ENCODE measurements around the gene CEACAM5. TPM values are rescaled to one million over a fixed set of nuclear protein-coding genes. Genes with fewer than 3 reads are reported as not detected.
A peak's percentile ranks its signal among the peaks of the same experiment; 100 is the strongest.

Gene CEACAM5
- total RNA-seq, 4 donors from 2014 or later, result 4.1 to 19.6 (median 14.0) TPM

GRCh38 chr19:41740415-41741243 is 32.2 kb downstream of the CEACAM5 start:
- Histone ChIP-seq H3K4me3 (no peak overlapping the region), H3K36me3 (no peaks in the 10 kb centered on the region), H3K27me3 (peaks cover 22% of the 10 kb centered on the region), H3K27ac (no peak overlapping the region), H3K9me3 (no peaks in the 10 kb centered on the region), H3K4me1 (no peaks in the 10 kb centered on the region)
- WGBS, result 64% methylated on average over 5 of the region's 5 CpGs
- DNase-seq (ENCODE audit: low spot score in 2 of 2), result no peak
- no peak for TF ChIP-seq CTCF (IDR thresholded peaks at IDR 0.05)
- TF ChIP-seq EP300 (IDR thresholded peaks at IDR 0.05), result no peak
- TF ChIP-seq POLR2AphosphoS5 (IDR thresholded peaks at IDR 0.05), result no peak
- TF ChIP-seq POLR2A (IDR thresholded peaks at IDR 0.05), result no peak

GRCh38 chr19:41741244-41741554 is 32.8 kb downstream of the CEACAM5 start:
- no peak overlapping the region for H3K27ac ChIP-seq
- no peak overlapping the region for H3K4me3 ChIP-seq
- 75% methylated on average over 2 of the region's 2 CpGs for WGBS

GRCh38 chr19:41744850-41745249 is 36.4 kb downstream of the CEACAM5 start:
- H3K27ac ChIP-seq, result no peak overlapping the region
- 68% methylated on average over 4 of the region's 4 CpGs for WGBS
- H3K4me1 ChIP-seq, result no peaks in the 10 kb centered on the region
- H3K36me3 ChIP-seq, result no peaks in the 10 kb centered on the region
- no peak for DNase-seq (ENCODE audit: low spot score in 2 of 2)
- no peaks in the 10 kb centered on the region for H3K9me3 ChIP-seq
- no peak for TF ChIP-seq POLR2AphosphoS5 (IDR thresholded peaks at IDR 0.05)
- TF ChIP-seq CTCF (IDR thresholded peaks at IDR 0.05), result no peak
- no peak for TF ChIP-seq EP300 (IDR thresholded peaks at IDR 0.05)
- TF ChIP-seq POLR2A (IDR thresholded peaks at IDR 0.05), result no peak
- peaks cover 23% of the 10 kb centered on the region for H3K27me3 ChIP-seq
- no peak overlapping the region for H3K4me3 ChIP-seq

More at GRCh38 chr19:41741244-41741554, 32.8 kb downstream of the CEACAM5 start:
- H3K4me1 ChIP-seq, result no peaks in the 10 kb centered on the region
- DNase-seq (ENCODE audit: low spot score in 2 of 2), result no peak
- no peaks in the 10 kb centered on the region for H3K9me3 ChIP-seq
- TF ChIP-seq EP300 (IDR thresholded peaks at IDR 0.05) (no peak), CTCF (IDR thresholded peaks at IDR 0.05) (no peak), POLR2AphosphoS5 (IDR thresholded peaks at IDR 0.05) (no peak), POLR2A (IDR thresholded peaks at IDR 0.05) (no peak)
- peaks cover 22% of the 10 kb centered on the region for H3K27me3 ChIP-seq
- H3K36me3 ChIP-seq, result no peaks in the 10 kb centered on the region

GRCh38 chr19:41745756-41746155 is 37.3 kb downstream of the CEACAM5 start:
- TF ChIP-seq CTCF (IDR thresholded peaks at IDR 0.05) (no peak), EP300 (IDR thresholded peaks at IDR 0.05) (no peak), POLR2A (IDR thresholded peaks at IDR 0.05) (no peak), POLR2AphosphoS5 (IDR thresholded peaks at IDR 0.05) (no peak)
- Histone ChIP-seq H3K27me3 (peaks cover 25% of the 10 kb centered on the region), H3K4me3 (no peak overlapping the region), H3K4me1 (no peaks in the 10 kb centered on the region), H3K9me3 (no peaks in the 10 kb centered on the region), H3K36me3 (no peaks in the 10 kb centered on the region), H3K27ac (no peak overlapping the region)
- WGBS, result 80% methylated on average over 5 of the region's 5 CpGs
- DNase-seq (ENCODE audit: low spot score in 2 of 2), result no peak

- WGBS, result 19% methylated on average over 11 of the region's 11 CpGs
- H3K27me3 ChIP-seq, result peaks cover 27% of the 10 kb centered on the region
- no peaks in the 10 kb centered on the region for H3K4me1 ChIP-seq
- H3K27ac ChIP-seq, result no peak overlapping the region
- H3K4me3 ChIP-seq, result no peak overlapping the region
- TF ChIP-seq CTCF (IDR thresholded peaks at IDR 0.05), result peak in 1 of 2 donors; percentile 35
- no peak for TF ChIP-seq POLR2A (IDR thresholded peaks at IDR 0.05)
- TF ChIP-seq EP300 (IDR thresholded peaks at IDR 0.05), result no peak
- TF ChIP-seq POLR2AphosphoS5 (IDR thresholded peaks at IDR 0.05), result no peak
- no peaks in the 10 kb centered on the region for H3K9me3 ChIP-seq
- no peak for DNase-seq (ENCODE audit: low spot score in 2 of 2)
- no peaks in the 10 kb centered on the region for H3K36me3 ChIP-seq
Measured at GRCh38 chr19:41746593-41747227, 38.3 kb downstream of the CEACAM5 start.
